Mucosa of rectum (tissue), 2 donors: Measurements from ENCODE around the gene FAM228A.

Experiments
- H3K27ac ChIP-seq, 2 donors: one replicate each; pipeline ENCODE4 v1.7.0; 2013; ENCODE audit warnings: inconsistent platforms in 2 of 2, low read depth in 2 of 2, low read length in 2 of 2
- H3K27me3 ChIP-seq, 2 donors: one replicate each; pipeline ENCODE4 v1.7.0; 2013; ENCODE audit warnings: low read length in 2 of 2; ENCODE audit not compliant: control insufficient read depth in 2 of 2, insufficient read depth in 2 of 2
- H3K36me3 ChIP-seq, 2 donors: one replicate each; pipeline ENCODE4 v1.7.0; 2013; ENCODE audit warnings: low read length in 2 of 2; ENCODE audit not compliant: control insufficient read depth in 2 of 2, insufficient read depth in 2 of 2
- H3K4me1 ChIP-seq, 2 donors: one replicate each; pipeline ENCODE4 v1.7.0; 2013; ENCODE audit warnings: low read length in 2 of 2, mild to moderate bottlenecking in 1 of 2; ENCODE audit not compliant: control insufficient read depth in 2 of 2, insufficient read depth in 2 of 2
- H3K4me3 ChIP-seq, 2 donors: one replicate each; pipeline ENCODE4 v1.7.0; 2013; ENCODE audit warnings: low read length in 2 of 2
- H3K9ac ChIP-seq, 2 donors: one replicate each; pipeline ENCODE4 v1.7.0; 2013; ENCODE audit warnings: low read length in 2 of 2, low read depth in 1 of 2, mild to moderate bottlenecking in 1 of 2
- H3K9me3 ChIP-seq, 2 donors: one replicate each; pipeline ENCODE4 v1.7.0; 2013; ENCODE audit warnings: low read length in 2 of 2; ENCODE audit not compliant: control insufficient read depth in 2 of 2
- donor health status: healthy.
- donor health status: Normal muscosa, but diverticular disease.

The FAM228A gene

DNA sequence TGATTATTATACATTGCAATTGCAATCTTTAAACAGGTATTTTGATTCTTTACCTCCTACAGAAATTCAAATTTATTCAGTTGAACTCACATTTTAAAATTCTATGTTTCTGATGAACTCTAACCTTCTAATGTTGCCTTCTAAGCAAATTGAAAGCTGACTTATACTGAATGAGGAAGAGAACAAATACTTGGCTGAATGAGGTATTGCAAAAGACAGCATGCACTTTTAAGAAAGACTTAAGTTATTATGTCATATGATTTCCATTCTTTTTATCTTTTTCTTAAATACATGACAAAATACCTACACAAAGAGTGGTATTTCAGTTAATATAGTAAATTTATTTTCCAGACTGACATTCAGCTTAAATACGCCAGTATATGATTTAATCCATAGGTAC lies 64.7 kb downstream of the FAM228A start:
- Histone ChIP-seq H3K9me3 (no peaks in the 10 kb centered on the region), H3K36me3 (peaks cover 10 to 12% of the 10 kb centered on the region in 2 donors)

More for the DNA sequence above, 64.7 kb downstream of the FAM228A start:
- Histone ChIP-seq H3K27me3 (no peaks in the 10 kb centered on the region), H3K9ac (no peak overlapping the region), H3K4me1 (no peaks in the 10 kb centered on the region), H3K4me3 (no peak overlapping the region), H3K27ac (no peak overlapping the region)
